GM23338 (cell line): ENCODE measurements around the gene ADCY1. TPM values are rescaled to one million over a fixed set of nuclear protein-coding genes. Genes with fewer than 3 reads are reported as not detected.

Experiments used
- ATAC-seq: fragments of 200-7000 bp; cut with Tn5 transposase; 3 replicates; pipeline ENCODE4 v1.9.1; 2020
- DNase-seq: peaks from one replicate; pipeline ENCODE4 v3.0.0-alpha.2; 2015; ENCODE audit warnings: low spot score
- H2AFZ ChIP-seq: fragments of 200-600 bp; sonication (generic); 2 replicates; pipeline ENCODE4 v1.8.0; 2016; ENCODE audit warnings: antibody characterized with exemption, mild to moderate bottlenecking, moderate library complexity
- H3F3A ChIP-seq: fragments of 200-600 bp; sonication (generic); replicated peaks from 2 replicates; pipeline ENCODE4 v1.8.0; 2017; ENCODE audit warnings: antibody characterized with exemption, mixed run types, low read depth
- H3K27ac ChIP-seq: fragments of 200-600 bp; sonication (generic); 2 replicates; pipeline ENCODE4 v1.6.1; 2016; ENCODE audit warnings: low read depth
- H3K27me3 ChIP-seq: fragments of 200-600 bp; sonication (generic); 2 replicates; pipeline ENCODE4 v1.8.0; 2016; ENCODE audit warnings: mild to moderate bottlenecking, mixed run types, moderate library complexity; ENCODE audit not compliant: insufficient read depth
- H3K36me3 ChIP-seq: fragments of 200-600 bp; sonication (generic); 2 replicates; pipeline ENCODE4 v1.8.0; 2016; ENCODE audit warnings: mild to moderate bottlenecking; ENCODE audit not compliant: insufficient read depth
- H3K4me1 ChIP-seq: fragments of 200-600 bp; sonication (generic); 2 replicates; pipeline ENCODE4 v1.8.0; 2016; ENCODE audit warnings: mild to moderate bottlenecking, moderate library complexity; ENCODE audit not compliant: insufficient read depth
- H3K4me2 ChIP-seq: fragments of 200-600 bp; sonication (generic); 2 replicates; pipeline ENCODE4 v1.7.1; 2017; ENCODE audit warnings: mixed run types
- H3K4me3 ChIP-seq: fragments of 200-600 bp; sonication (generic); 2 replicates; pipeline ENCODE4 v1.6.1; 2016; ENCODE audit warnings: mixed run types
- H3K79me2 ChIP-seq: fragments of 200-600 bp; sonication (generic); replicated peaks from 2 replicates; pipeline ENCODE4 v1.8.0; 2017; ENCODE audit warnings: mild to moderate bottlenecking; ENCODE audit not compliant: insufficient read depth
- H3K9me2 ChIP-seq: fragments of 200-600 bp; sonication (generic); 2 replicates; pipeline ENCODE4 v1.8.0; 2017; ENCODE audit not compliant: insufficient read depth
- H4K20me1 ChIP-seq: fragments of 200-600 bp; sonication (generic); replicated peaks from 2 replicates; pipeline ENCODE4 v1.8.0; 2017; ENCODE audit warnings: mild to moderate bottlenecking; ENCODE audit not compliant: insufficient read depth
- H3K27ac Mint-ChIP-seq: 2 replicates; pipeline ENCODE4 v1.8.0; 2020; ENCODE audit warnings: inconsistent platforms, mild to moderate bottlenecking, moderate library complexity, mixed read lengths
- H3K27me3 Mint-ChIP-seq: 3 replicates; pipeline ENCODE4 v1.8.0; 2022; ENCODE audit warnings: low read depth, mild to moderate bottlenecking, moderate library complexity, mixed read lengths, inconsistent platforms; ENCODE audit not compliant: insufficient read depth, poor library complexity
- H3K36me3 Mint-ChIP-seq: 3 replicates; pipeline ENCODE4 v1.8.0; 2021; ENCODE audit warnings: low read depth, mild to moderate bottlenecking, inconsistent platforms, moderate library complexity, mixed read lengths
- H3K4me1 Mint-ChIP-seq: 3 replicates; pipeline ENCODE4 v1.8.0; 2020; ENCODE audit warnings: mild to moderate bottlenecking, inconsistent platforms, mixed read lengths
- H3K4me3 Mint-ChIP-seq: 3 replicates; pipeline ENCODE4 v1.8.0; 2021; ENCODE audit warnings: moderate library complexity, mild to moderate bottlenecking, inconsistent platforms, mixed read lengths
- H3K9me3 Mint-ChIP-seq: 3 replicates; pipeline ENCODE4 v1.8.0; 2020; ENCODE audit warnings: moderate library complexity, mild to moderate bottlenecking, inconsistent platforms, mixed read lengths
- CREB1 ChIP-seq: fragments of 250-450 bp; sonication (Bioruptor Pico); IDR thresholded peaks from 2 replicates; pipeline ENCODE4 v1.5.0; 2020; ENCODE audit warnings: low read depth, mild to moderate bottlenecking, moderate library complexity
- EZH2 ChIP-seq: fragments of 200-600 bp; sonication (generic); IDR thresholded peaks from one replicate; pipeline ENCODE4 v1.8.0; 2017; ENCODE audit warnings: antibody characterized with exemption, mild to moderate bottlenecking, low read depth; ENCODE audit not compliant: unreplicated experiment
- EZH2phosphoT487 ChIP-seq: fragments of 200-600 bp; sonication (generic); IDR thresholded peaks from one replicate; pipeline ENCODE4 v1.8.1; 2018; ENCODE audit warnings: antibody characterized with exemption; ENCODE audit not compliant: unreplicated experiment
- JUNB ChIP-seq: IDR thresholded peaks from one replicate; pipeline ENCODE4 v1.6.1; 2016; ENCODE audit warnings: antibody characterized with exemption; ENCODE audit not compliant: unreplicated experiment
- NANOG ChIP-seq: IDR thresholded peaks from 2 replicates; pipeline ENCODE4 v1.6.1; 2016; ENCODE audit warnings: antibody characterized with exemption, borderline replicate concordance
- POLR2AphosphoS5 ChIP-seq: IDR thresholded peaks from 2 replicates; pipeline ENCODE4 v1.6.1; 2016; ENCODE audit warnings: antibody characterized with exemption, low read depth
- STAT1 ChIP-seq: IDR thresholded peaks from one replicate; pipeline ENCODE4 v1.6.1; 2016; ENCODE audit warnings: antibody characterized with exemption; ENCODE audit not compliant: unreplicated experiment
- ZNF114 ChIP-seq: fragments of 250-450 bp; sonication (Bioruptor Pico); IDR thresholded peaks from 2 replicates; pipeline ENCODE4 v1.5.0; 2020; ENCODE audit warnings: mild to moderate bottlenecking, moderate library complexity
- ZNF331 ChIP-seq: fragments of 250-450 bp; sonication (Bioruptor Pico); IDR thresholded peaks from 2 replicates; pipeline ENCODE4 v1.5.0; 2020; ENCODE audit warnings: low read depth, mild to moderate bottlenecking, moderate library complexity
- polyA plus RNA-seq: library from polyadenylated mRNA; unstranded; fragments of >200 nt; fragmentation: Nextera tagmentation; extraction: Ambion mirVana; gene quantifications from 2 replicates; pipeline ENCODE4 v1.2.1, GENCODE V29; 2016
- total RNA-seq: library from RNA; depleted of rRNA; stranded (reverse); fragments of >200 nt; shearing (Covaris generic); gene quantifications from 2 replicates; pipeline ENCODE4 v1.2.3, GENCODE V29; 2014
- TF ChIP-seq, protein P1 (sequence below): IDR thresholded peaks from one replicate; pipeline ENCODE4 v1.6.1; 2018; ENCODE audit warnings: antibody characterized with exemption; ENCODE audit not compliant: unreplicated experiment
- TF ChIP-seq, protein P2 (sequence below), 2 experiments: fragments of 200-600 bp in 1 of 2; sonication (generic) in 1 of 2; conservative IDR thresholded peaks; 2 replicates each; pipeline versions ENCODE4 v1.5.1 to v1.6.1; 2016 to 2017; ENCODE audit warnings: antibody characterized with exemption in 2 of 2, low read depth in 2 of 2, mild to moderate bottlenecking in 2 of 2, moderate library complexity in 1 of 2
- TF ChIP-seq, protein P3 (sequence below): IDR thresholded peaks from 2 replicates; pipeline ENCODE4 v1.6.1; 2016; ENCODE audit warnings: antibody characterized with exemption
- TF ChIP-seq, protein P4 (sequence below): fragments of 250-450 bp; sonication (Bioruptor Pico); IDR thresholded peaks from 2 replicates; pipeline ENCODE4 v1.5.0; 2020; ENCODE audit warnings: mild to moderate bottlenecking, moderate library complexity

The ADCY1 gene
- total and polyA plus RNA-seq, 2 experiments from 2014 or later, result 2.3 to 18.7 TPM

DNA sequence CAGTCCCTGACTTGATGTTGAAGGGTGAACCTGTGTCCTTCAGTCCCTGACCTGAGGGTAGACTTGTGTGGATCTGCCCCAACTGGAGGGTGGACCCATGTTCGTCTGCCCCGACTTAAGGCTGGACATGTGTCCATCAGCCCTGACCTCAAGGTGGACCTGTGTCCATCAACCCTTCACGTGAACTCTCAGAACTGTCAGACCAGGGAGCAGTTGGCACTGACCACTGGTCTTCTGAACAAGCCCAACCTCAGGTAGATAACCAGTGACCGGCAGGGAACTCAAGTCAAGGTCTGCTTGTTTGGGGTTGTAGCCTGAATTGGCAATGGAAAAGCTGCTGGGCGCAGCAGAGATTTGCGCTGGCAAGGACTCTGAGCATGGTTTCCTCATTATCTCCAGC lies 96.5 kb downstream of the ADCY1 start:
- H2AFZ ChIP-seq, result no peak overlapping the region
- H3K79me2 ChIP-seq, result no peaks in the 10 kb centered on the region
- TF ChIP-seq, protein P1, sequence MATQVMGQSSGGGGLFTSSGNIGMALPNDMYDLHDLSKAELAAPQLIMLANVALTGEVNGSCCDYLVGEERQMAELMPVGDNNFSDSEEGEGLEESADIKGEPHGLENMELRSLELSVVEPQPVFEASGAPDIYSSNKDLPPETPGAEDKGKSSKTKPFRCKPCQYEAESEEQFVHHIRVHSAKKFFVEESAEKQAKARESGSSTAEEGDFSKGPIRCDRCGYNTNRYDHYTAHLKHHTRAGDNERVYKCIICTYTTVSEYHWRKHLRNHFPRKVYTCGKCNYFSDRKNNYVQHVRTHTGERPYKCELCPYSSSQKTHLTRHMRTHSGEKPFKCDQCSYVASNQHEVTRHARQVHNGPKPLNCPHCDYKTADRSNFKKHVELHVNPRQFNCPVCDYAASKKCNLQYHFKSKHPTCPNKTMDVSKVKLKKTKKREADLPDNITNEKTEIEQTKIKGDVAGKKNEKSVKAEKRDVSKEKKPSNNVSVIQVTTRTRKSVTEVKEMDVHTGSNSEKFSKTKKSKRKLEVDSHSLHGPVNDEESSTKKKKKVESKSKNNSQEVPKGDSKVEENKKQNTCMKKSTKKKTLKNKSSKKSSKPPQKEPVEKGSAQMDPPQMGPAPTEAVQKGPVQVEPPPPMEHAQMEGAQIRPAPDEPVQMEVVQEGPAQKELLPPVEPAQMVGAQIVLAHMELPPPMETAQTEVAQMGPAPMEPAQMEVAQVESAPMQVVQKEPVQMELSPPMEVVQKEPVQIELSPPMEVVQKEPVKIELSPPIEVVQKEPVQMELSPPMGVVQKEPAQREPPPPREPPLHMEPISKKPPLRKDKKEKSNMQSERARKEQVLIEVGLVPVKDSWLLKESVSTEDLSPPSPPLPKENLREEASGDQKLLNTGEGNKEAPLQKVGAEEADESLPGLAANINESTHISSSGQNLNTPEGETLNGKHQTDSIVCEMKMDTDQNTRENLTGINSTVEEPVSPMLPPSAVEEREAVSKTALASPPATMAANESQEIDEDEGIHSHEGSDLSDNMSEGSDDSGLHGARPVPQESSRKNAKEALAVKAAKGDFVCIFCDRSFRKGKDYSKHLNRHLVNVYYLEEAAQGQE, result no peak
- TF ChIP-seq, protein P2, sequence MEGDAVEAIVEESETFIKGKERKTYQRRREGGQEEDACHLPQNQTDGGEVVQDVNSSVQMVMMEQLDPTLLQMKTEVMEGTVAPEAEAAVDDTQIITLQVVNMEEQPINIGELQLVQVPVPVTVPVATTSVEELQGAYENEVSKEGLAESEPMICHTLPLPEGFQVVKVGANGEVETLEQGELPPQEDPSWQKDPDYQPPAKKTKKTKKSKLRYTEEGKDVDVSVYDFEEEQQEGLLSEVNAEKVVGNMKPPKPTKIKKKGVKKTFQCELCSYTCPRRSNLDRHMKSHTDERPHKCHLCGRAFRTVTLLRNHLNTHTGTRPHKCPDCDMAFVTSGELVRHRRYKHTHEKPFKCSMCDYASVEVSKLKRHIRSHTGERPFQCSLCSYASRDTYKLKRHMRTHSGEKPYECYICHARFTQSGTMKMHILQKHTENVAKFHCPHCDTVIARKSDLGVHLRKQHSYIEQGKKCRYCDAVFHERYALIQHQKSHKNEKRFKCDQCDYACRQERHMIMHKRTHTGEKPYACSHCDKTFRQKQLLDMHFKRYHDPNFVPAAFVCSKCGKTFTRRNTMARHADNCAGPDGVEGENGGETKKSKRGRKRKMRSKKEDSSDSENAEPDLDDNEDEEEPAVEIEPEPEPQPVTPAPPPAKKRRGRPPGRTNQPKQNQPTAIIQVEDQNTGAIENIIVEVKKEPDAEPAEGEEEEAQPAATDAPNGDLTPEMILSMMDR (conservative IDR thresholded peaks at IDR 0.05; ENCODE audit: low read depth in 2 of 2), result no peak
- TF ChIP-seq STAT1 (no peak), NANOG (no peak), ZNF331 (CRISPR knock-in tag) (no peak), JUNB (no peak), CREB1 (CRISPR knock-in tag) (no peak), ZNF114 (CRISPR knock-in tag) (no peak), EZH2phosphoT487 (no peak), POLR2AphosphoS5 (no peak), EZH2 (no peak)
- TF ChIP-seq, protein P3, sequence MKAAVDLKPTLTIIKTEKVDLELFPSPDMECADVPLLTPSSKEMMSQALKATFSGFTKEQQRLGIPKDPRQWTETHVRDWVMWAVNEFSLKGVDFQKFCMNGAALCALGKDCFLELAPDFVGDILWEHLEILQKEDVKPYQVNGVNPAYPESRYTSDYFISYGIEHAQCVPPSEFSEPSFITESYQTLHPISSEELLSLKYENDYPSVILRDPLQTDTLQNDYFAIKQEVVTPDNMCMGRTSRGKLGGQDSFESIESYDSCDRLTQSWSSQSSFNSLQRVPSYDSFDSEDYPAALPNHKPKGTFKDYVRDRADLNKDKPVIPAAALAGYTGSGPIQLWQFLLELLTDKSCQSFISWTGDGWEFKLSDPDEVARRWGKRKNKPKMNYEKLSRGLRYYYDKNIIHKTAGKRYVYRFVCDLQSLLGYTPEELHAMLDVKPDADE, result no peak
- TF ChIP-seq, protein P4, sequence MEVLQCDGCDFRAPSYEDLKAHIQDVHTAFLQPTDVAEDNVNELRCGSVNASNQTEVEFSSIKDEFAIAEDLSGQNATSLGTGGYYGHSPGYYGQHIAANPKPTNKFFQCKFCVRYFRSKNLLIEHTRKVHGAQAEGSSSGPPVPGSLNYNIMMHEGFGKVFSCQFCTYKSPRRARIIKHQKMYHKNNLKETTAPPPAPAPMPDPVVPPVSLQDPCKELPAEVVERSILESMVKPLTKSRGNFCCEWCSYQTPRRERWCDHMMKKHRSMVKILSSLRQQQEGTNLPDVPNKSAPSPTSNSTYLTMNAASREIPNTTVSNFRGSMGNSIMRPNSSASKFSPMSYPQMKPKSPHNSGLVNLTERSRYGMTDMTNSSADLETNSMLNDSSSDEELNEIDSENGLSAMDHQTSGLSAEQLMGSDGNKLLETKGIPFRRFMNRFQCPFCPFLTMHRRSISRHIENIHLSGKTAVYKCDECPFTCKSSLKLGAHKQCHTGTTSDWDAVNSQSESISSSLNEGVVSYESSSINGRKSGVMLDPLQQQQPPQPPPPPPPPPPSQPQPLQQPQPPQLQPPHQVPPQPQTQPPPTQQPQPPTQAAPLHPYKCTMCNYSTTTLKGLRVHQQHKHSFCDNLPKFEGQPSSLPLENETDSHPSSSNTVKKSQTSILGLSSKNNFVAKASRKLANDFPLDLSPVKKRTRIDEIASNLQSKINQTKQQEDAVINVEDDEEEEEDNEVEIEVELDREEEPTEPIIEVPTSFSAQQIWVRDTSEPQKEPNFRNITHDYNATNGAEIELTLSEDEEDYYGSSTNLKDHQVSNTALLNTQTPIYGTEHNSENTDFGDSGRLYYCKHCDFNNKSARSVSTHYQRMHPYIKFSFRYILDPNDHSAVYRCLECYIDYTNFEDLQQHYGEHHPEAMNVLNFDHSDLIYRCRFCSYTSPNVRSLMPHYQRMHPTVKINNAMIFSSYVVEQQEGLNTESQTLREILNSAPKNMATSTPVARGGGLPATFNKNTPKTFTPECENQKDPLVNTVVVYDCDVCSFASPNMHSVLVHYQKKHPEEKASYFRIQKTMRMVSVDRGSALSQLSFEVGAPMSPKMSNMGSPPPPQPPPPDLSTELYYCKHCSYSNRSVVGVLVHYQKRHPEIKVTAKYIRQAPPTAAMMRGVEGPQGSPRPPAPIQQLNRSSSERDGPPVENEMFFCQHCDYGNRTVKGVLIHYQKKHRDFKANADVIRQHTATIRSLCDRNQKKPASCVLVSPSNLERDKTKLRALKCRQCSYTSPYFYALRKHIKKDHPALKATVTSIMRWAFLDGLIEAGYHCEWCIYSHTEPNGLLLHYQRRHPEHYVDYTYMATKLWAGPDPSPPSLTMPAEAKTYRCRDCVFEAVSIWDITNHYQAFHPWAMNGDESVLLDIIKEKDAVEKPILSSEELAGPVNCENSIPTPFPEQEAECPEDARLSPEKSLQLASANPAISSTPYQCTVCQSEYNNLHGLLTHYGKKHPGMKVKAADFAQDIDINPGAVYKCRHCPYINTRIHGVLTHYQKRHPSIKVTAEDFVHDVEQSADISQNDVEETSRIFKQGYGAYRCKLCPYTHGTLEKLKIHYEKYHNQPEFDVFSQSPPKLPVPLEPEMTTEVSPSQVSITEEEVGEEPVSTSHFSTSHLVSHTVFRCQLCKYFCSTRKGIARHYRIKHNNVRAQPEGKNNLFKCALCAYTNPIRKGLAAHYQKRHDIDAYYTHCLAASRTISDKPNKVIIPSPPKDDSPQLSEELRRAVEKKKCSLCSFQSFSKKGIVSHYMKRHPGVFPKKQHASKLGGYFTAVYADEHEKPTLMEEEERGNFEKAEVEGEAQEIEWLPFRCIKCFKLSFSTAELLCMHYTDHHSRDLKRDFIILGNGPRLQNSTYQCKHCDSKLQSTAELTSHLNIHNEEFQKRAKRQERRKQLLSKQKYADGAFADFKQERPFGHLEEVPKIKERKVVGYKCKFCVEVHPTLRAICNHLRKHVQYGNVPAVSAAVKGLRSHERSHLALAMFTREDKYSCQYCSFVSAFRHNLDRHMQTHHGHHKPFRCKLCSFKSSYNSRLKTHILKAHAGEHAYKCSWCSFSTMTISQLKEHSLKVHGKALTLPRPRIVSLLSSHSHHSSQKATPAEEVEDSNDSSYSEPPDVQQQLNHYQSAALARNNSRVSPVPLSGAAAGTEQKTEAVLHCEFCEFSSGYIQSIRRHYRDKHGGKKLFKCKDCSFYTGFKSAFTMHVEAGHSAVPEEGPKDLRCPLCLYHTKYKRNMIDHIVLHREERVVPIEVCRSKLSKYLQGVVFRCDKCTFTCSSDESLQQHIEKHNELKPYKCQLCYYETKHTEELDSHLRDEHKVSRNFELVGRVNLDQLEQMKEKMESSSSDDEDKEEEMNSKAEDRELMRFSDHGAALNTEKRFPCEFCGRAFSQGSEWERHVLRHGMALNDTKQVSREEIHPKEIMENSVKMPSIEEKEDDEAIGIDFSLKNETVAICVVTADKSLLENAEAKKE (CRISPR knock-in tag), result no peak
- no peaks in the 10 kb centered on the region for H4K20me1 ChIP-seq
- H3K27me3 ChIP-seq, result no peaks in the 10 kb centered on the region
- DNase-seq, result no peak
- Mint-ChIP-seq H3K4me1 (no peaks in the 10 kb centered on the region), H3K27me3 (no peaks in the 10 kb centered on the region), H3K9me3 (no peaks in the 10 kb centered on the region), H3K36me3 (peaks cover 5% of the 10 kb centered on the region; the same call in 1 of the 3 replicates), H3K27ac (no peak overlapping the region), H3K4me3 (no peak overlapping the region)
- ATAC-seq, result no peak
- H3K4me3 ChIP-seq, result no peak overlapping the region
- H3K9me2 ChIP-seq, result no peaks in the 10 kb centered on the region
- no peak overlapping the region for H3K27ac ChIP-seq
- no peaks in the 10 kb centered on the region for H3K36me3 ChIP-seq
- no peaks in the 10 kb centered on the region for H3F3A ChIP-seq
- no peak overlapping the region for H3K4me2 ChIP-seq
- H3K4me1 ChIP-seq, result no peaks in the 10 kb centered on the region
